ENCODE results near the gene CCDC192.
"Not testable (repeated sequence)": the region's sequence is repeated elsewhere in the genome, so short reads cannot be mapped to it uniquely, and the experiment has no call there.

CCDC192 gene, protein sequence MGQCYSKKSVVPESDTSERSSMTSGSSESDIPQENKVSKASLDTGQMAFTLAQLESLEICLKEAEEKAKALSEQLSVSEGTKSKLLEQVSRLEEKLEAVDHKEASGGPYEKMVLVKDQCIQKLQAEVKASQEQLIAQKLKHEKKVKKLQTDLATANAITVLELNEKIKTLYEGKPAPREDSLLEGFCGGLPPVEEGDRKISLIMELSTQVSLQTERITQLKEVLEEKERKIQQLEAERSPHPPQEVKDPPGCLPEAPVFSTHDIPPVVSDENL

DNA sequence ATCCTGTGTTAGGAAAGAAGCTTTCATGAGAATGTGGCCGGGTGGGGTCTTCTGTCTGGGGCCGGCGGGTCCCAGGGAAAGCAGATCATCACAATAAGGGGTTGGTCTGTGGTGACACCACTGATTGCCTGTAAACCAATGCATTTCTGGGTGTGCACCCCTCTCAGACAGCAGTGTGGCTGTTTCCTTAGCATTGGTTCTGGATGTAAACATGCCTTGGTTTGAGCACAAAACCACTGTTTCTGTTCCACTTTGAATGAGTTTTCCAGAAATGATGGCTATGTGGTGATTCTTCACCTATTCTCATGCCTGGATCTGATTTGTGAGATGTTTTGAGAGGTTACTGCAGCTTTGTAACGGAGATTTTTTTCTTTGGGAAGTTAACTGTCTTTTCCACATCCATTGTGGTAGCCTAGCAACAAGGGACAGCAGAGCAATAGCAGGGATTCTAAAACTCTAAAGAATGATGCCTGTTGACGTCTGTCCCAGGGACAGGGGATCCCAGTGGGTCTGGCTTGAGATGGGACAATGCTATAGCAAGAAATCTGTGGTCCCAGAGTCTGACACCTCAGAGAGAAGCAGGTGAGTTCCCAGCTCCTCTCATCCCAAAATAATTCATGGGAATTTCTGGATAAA is at the start of gene CCDC192:
CCDC192 (plus strand) TSS at position 466 of the 636 bp plus-strand sequence; CDS start at position 521, 55 bp downstream.
- no peak for DNase-seq (ENCODE audit: low spot score)

DNA sequence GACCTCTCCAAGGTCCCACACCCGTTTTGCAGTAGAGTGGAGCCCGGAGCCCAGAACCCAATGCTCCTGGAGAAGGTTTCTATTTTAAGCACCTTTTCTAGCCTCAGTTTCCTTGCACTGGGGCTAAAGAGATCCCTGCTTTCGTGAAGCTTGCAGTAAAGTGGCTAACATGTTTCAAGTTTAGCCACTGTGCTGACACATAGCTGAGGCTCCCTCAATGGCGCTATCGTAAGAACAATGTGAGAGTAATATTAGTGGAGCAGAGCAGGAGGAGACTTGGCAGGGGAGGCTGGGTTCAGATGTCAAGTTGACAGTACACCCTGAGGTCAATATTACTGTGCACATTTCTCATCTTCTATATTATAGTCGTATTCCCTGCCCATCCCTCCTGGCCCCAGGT is 46.4 kb upstream of the CCDC192 start:
- no peak for DNase-seq (ENCODE audit: low spot score)

DNA sequence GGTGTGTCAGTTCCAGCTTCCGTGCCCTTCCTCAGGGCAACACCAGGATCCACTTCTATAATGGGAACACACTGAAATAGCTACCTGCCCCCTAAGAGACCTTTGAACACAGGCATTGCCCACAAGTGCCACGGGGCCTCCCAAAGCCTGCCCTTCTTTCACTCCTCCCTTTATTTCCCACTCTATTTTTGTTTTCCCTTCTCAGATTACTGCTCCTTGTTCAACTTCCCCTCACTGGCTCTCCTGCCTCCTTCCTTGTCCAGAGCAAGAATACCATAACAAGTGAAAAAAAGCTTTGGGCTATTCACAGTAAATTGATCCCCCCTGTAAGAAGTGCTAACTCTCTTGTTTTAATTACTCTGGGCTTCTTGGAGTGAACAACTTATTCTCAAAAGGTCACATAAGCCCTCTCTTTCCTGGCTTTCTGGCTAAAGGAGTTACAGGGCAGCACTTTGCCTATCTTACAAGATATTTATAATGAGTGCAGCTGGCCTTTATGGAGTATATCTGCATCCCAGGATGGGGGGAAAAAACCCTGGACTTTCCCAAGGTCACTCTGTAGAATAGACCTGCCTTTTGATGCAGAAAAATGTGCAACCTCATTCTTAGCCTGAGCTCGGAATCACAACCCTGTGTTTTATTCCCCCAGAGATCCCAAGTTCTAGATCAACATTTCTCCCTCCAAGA is 43.0 kb upstream of the CCDC192 start:
- DNase-seq (ENCODE audit: low spot score): no peak

DNA sequence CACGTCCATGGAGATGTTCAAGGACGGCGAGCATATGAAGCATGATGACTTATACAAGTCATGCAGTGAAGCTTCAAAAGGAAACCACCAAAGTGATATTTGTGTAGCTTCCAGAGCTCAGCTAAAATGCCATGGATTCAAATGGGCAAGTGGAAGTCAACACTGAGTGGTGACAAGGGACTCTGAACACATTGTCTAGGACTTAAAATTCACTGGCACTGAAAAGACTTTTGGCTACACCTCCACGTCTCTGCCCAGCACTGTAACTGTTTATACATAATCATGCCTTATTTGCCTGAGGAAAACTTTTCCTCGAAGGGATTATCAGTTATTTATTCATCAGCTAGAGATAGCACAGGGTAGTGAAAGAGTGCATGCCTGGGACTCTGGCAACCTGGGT is 39.1 kb upstream of the CCDC192 start:
- DNase-seq (ENCODE audit: low spot score): no peak

DNA sequence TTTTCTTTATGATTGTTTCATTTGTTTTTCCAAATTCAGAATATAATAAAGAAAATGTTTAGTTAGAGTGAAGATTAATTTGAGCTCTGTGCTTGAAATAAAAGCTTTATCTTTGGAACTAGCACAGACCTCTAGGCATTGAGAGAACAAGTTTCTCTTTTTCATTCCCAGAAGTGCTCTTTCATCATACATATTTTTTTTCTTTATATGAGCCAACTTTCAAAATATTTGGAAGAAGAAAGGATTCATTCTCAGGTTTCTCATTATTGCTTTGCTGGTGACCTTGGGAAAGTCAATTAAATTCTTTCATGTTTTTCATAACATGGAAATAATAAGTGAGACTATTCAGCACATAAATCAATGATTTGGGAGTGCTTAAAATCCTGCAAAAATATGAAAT is 37.5 kb upstream of the CCDC192 start:
- no peak for DNase-seq (ENCODE audit: low spot score)

DNA sequence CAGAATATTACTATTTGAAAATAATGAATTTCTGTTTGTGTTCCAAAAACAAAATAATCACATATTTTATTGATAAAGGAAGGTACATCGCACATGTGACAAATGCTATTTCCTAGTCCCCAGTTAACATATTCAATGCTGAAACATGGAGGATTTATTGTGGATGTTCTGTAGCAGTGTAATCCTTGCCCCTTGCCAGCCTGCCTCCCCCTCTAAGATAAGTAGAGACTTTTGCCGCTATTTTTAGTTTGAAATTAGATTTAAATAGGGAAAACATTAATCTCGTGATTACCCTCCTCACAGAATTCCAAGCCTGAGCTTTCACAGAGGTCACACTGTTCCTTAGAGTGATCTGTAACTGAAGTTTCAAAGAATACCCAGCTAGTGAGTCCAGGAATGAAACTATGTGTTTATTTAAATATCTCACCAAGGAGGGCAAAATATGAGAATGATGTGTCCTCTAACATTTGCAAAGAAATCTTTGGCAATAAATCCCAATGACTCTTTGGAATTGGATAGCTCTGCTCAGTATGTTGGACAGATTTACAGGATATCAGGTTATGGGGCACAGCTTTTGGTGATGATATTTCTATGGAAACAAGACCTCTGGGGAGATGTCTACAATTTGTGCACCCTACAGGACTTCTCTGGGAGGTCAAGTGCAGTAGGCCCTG is 37.0 kb upstream of the CCDC192 start:
- no peak for DNase-seq (ENCODE audit: low spot score)

DNA sequence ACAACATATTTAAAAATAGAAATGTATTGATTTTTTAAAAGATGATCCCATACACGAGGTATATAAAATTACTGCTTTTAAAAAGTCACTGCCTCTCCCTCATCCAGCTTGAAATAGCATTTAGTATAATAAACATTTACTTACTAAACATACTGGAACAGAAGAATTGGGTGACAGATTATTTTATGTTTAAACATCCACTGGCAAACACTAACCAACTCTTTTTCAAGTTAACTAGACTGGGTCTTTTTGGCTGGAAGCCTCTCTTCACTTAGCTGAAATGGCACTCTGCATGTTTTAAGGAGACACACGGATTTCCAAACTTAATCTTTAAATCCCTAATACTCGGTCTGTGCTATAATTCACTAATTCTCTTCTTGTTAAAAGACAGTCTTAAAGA is 35.3 kb upstream of the CCDC192 start:
- DNase-seq (ENCODE audit: low spot score): no peak

DNA sequence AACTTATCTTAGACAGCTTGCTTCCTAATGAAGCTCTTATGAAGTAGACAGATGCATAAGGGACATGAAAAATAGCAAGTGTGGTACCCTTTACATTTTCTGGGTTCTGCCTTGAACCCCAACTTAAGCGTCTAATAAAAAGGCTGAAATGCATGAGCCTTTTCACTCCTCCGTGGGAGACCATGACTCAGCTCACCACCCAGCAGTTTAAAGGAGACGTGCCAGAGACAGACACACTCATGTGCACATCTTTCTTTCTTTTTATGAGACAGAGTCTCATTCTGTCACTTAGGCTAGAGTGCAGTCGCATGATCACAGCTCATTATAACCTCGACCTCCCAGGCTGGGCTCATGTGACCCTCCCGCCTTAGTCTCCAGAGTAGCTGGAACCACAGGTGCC is 32.0 kb upstream of the CCDC192 start:
- no peak for DNase-seq (ENCODE audit: low spot score)

DNA sequence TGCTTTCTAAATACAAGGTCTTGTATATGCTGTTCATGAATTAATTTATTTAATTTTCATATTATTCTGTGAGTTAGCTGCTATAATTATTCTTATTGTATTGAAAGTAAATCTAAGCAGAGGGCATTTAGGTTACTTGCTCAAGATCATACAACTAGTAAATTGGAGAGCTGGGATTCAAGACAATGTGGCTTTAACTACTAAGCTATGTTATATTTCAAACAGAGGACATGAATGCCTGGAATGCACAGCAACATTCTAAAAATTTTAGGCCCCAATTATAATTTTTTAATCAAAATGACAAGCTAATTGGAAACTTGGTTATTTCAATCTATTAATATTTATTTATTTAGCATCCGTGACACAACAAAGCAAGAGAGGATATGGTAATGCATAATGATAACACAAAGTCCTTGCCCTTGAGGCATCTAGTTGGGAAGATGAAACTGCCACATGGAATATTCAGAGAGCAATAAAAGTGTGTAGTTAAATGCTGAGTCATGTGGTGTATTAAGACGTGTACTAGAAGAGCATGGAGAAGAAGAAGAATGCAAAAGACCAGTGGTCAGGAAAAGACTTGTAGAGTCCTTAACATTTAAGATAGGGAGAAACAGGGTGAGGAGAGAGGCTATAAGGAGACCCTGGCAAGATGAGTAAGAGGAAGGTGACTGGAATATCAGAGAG is 29.9 kb upstream of the CCDC192 start:
- DNase-seq (ENCODE audit: low spot score): no peak

DNA sequence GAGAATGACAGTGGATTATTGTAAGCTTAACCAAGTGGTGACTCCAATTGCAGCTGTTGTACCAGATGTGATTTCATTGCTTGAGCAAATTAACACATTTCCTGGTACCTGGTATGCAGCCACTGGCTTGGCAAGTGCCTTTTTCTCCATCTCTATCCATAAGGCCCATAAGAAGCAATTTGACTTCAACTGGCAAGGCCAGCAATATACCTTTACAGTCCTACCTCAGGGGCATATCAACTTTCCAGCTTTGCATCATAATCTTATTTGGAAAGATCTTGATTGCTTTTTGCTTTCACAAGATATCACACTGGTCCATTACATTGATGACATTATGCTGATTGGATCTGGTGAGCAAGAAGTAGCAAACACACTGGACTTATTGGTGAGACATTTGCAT is 26.2 kb upstream of the CCDC192 start:
- DNase-seq (ENCODE audit: low spot score): not testable (repeated sequence)

DNA sequence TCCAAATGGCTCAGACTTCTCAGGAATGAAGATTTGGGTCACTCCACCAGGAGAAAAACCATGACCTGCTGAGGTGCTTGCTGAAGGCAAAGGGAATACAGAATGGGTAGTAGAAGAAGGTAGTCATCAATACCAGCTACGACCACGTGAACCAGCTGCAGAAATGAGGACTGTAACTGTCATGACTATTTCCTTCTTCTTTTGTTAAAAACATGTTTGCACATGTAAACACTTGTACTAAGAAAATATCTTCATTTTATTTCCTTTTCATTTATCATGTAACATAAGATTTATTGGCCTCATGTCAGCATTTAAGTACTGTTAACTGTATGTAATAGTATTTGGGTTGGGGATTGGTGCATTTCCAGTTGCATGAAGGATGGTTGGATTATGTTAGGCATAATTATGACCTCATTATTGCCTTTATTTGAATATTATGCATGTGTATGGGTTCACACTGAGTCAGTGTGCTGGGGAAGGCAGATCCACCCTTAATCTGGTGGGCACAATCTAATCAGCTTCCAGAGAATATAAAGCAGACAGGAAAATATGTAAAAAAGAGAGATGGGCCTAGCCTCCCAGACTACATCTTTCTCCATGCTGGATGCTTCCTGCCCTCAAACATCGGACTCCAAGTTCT is 23.4 kb upstream of the CCDC192 start:
- not testable (repeated sequence) for DNase-seq (ENCODE audit: low spot score)

DNA sequence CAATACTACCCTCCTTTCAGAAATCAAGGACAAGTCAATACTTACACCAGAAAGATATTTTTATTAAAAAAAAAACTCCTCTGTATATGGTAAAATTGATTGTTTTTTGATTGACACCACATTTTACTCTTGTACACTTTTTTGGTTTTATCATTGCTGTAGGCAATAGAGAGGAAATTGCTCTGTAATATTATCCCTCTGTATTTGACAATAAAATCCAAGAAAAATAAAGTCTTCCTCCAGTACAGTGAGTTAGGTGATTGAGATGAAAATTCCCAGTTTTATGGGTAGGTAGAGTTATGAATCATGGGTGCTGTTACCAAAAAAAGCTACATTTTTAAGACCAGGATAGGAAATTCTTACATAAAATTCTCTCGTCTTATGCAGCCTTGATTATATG is 22.6 kb upstream of the CCDC192 start:
- DNase-seq (ENCODE audit: low spot score): no peak

DNA sequence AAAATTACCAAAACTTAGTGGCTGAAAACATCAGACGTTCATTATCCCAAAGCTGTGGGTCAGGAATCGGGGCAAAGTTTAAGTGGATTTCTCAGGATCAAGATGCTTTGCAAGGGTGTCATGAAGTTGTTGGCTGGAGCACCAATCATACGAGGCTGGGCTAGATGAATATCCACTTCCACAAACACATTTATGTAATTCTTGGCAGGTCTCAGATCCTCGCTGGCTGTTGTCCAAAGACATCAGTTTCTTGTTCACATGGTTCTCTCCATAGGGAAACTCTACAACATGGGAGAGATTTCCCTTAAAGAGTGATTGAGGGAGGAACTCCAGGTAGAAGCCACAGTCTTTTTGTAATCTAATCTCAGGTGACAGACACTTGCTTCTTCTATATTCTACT is 20.2 kb upstream of the CCDC192 start:
- DNase-seq (ENCODE audit: low spot score): no peak

DNA sequence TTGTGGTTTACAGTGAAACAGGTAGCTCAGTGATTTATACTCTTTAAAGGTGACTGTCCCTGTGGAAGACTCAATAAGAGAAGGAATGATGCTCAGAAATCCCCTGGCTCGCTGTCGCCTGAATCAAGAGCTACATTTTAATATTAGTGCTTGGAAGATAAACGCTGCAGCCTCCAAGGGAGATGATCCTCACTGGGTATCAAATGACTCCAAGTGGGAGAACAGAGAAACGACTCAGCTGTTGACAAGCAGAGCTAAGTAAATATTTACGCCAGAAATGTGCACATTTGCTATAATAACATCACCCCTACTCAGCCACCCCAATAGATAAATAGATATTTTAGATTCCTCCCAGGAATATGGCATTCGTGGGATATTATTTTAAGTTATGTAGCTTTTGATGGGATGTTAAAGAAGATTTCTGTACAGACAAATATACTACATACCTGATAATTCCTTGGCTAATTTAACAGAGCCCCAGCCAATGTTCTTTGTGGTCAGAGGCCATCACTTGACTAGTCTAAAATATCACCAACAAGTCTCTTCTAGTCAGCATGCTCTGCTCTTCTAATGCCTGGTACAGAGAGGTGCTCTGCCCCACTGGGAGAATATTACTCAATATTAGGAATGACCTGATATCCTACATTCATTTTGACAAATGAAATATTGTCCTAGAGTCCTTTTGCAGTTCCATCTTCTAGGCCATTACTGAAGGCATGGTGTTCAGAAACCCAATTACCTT is 18.3 kb upstream of the CCDC192 start:
- DNase-seq (ENCODE audit: low spot score): no peak

DNA sequence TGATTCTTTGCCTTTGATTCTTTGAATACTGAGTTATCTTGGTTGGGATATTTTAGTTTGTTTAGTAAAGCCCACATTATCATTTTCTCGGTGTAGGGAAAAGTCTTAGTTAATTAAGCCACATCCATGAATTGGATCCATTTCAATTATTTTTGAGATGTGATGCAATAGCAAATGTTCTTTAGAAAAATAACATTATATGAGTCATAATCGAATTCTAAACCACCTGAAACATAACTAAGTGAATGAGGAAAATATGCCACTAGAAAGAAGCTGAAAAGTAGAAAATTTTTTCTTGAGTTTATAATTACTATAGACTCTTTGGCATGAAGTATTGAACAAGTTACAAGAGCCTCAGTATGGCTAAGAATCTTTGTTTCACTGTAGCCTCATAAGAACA is 17.5 kb upstream of the CCDC192 start:
- DNase-seq (ENCODE audit: low spot score): no peak

DNA sequence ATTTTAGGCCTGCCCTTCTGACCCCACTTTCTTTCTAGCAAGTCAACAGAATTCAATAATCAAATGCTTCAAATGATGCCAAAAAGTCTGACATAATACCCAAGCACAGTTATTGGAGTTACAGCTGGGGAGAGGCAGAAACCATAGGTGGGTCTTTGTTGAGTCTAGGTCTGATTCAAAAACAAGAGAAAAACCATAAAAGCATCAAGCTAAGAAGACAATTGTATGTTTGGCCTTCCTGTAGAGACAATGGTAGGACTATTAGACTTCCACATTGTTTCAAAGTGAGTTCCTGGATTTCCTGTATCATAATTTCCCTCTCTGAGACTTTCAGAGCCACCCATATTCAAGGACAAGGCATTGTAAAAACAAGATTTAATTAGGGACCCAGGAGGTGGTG is 16.8 kb upstream of the CCDC192 start:
- DNase-seq (ENCODE audit: low spot score): no peak

DNA sequence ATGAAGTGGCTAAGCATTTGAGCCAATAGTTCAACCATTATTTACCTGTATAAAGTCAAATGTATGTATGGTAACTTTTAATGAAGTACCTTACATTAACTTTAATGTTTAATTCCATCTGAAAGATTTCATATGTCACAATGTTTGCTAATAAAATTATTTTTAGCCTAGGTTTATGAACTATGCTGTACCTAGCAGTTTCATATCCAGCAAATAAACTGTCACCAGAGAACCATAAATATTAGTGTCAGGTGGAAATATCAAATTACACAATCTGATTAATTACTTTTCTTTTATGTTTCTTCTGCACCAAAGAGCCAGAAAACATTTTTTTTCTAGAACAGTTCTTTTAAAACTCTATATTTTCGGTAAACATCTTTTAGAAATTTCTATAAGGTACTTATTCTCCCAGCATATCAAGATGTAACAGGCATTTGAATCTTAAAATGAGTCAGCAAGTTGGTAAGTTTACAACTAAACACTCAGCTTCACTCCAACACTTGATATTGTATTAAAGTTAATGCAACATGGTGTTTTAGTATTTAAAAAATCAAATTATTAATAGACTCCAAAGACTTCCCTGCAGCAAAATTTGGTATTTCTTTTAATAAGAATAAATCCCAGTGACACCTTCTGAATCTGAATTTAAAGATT is 8.5 kb upstream of the CCDC192 start:
- no peak for DNase-seq (ENCODE audit: low spot score)

DNA sequence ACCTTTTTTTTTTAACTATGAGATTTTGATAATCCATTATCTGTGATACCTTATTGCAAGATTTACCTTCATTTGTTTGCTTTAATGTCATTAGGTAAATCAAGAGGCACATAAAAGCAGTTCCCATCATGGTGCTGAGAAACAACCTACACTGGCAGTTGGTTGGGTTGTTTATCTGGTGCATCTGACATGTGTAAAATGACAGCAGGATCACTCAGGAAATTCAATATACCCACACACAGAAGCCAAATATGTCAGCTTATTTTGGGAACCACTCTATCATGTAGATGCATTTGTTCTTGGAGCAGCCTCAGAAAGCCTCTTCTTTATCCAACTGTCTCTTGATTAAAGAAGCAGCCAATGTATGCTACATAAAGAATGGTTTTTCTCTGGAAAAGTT is 7.8 kb upstream of the CCDC192 start:
- no peak for DNase-seq (ENCODE audit: low spot score)

DNA sequence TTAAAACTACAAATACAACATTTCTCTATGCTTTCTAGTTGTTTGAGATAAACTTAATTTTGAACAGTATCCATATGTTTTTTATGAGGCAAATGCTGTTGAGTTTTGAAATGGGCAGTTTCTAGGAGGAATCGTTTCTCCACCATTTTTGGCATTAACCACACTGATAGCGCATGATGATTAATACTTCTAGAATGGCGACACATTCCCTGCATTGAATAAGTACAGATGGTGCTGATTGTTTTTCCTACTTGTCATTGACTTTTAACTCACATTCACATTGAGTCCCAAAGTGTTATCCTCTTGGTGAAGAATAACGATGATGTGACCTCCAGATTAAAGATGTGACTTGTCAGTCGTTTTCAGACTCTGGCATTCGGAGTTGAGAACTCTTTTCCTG is 6.5 kb upstream of the CCDC192 start:
- no peak for DNase-seq (ENCODE audit: low spot score)

DNA sequence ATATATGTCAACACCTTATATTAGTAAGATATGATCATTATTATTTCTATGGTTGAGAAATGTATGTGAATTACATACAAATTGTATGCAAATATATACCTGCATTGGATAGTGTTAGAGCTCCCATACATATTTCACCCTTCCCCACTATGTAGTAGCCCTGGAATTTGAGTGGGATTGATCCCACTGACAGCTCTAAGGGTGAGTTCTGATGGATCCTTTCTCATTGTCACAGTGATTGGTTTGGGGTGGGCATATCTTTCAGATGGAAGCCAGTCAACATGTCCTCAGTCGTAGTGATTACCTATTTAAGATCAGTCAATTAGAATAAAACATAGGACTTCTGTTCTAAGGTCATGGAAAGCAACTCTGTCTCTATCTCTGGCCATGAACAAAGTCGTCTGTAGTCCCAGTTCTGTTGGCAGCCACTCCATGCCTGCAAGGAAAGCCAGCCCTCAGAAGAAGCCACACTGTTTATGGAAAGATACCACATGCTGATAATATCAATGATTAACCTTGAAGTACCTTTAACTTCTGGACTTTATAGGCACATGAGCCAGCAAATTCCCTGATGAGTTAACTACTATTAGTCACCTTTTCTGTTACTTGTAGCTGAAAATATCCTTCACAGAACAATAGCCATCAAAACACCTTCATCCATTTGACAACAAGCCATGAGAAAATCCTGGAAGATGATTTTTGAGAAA is 5.1 kb upstream of the CCDC192 start:
- DNase-seq (ENCODE audit: low spot score): no peak

Data from CD4-positive, alpha-beta T cell treated with Interleukin-2 at 100 ng/mL for 4 hours (primary cell).